ENCODE measurements around the gene CEACAM4.

GRCh38 chr19:41590936-41591335, 35.9 kb downstream of the CEACAM4 start:
- TF ChIP-seq CTCF (IDR thresholded peaks at IDR 0.05; ENCODE audit: low read depth, low read length, missing input control) = no peak
- no peak for TF ChIP-seq MAX (IDR thresholded peaks at IDR 0.05)
- TF ChIP-seq REST (IDR thresholded peaks at IDR 0.05) = no peak
- TF ChIP-seq JUND (IDR thresholded peaks at IDR 0.05) = no peak
- no peak for TF ChIP-seq GABPA (IDR thresholded peaks at IDR 0.05 in 1 of 2, conservative IDR thresholded peaks at IDR 0.05 in 1 of 2)
- TF ChIP-seq RAD21 (IDR thresholded peaks at IDR 0.05) = no peak
- no peak for TF ChIP-seq SP1 (IDR thresholded peaks at IDR 0.05)
- no peak for TF ChIP-seq ZBTB33 (IDR thresholded peaks at IDR 0.05)
- no peak for TF ChIP-seq NR2F2 (IDR thresholded peaks at IDR 0.05)
- TF ChIP-seq FOXA1 (IDR thresholded peaks at IDR 0.05) = no peak
- TF ChIP-seq EGR1 (IDR thresholded peaks at IDR 0.05; ENCODE audit: low read depth in 2 of 2) = no peak
- TF ChIP-seq ATF3 (IDR thresholded peaks at IDR 0.05) = no peak

Measured in liver (tissue), 3 donors.